Fibroblast of mammary gland (primary cell): ENCODE data around the gene SHROOM2.
"Not testable (repeated sequence)": the region's sequence is repeated elsewhere in the genome, so short reads cannot be mapped to it uniquely, and the experiment has no call there.

Source experiments
- DNase-seq: peaks from one replicate; pipeline ENCODE4 v3.0.0-alpha.2; 2010; ENCODE audit warnings: low read depth
- H3K4me3 ChIP-seq: 2 replicates; pipeline ENCODE4 v1.5.1; 2011; ENCODE audit warnings: low read depth, mild to moderate bottlenecking, low read length, moderate library complexity; ENCODE audit not compliant: control insufficient read depth
- CTCF ChIP-seq: conservative IDR thresholded peaks from 2 replicates; pipeline ENCODE4 v1.5.1; 2011; ENCODE audit warnings: low read depth, low read length, inconsistent platforms; ENCODE audit not compliant: control insufficient read depth, insufficient read depth

SHROOM2 gene

DNA sequence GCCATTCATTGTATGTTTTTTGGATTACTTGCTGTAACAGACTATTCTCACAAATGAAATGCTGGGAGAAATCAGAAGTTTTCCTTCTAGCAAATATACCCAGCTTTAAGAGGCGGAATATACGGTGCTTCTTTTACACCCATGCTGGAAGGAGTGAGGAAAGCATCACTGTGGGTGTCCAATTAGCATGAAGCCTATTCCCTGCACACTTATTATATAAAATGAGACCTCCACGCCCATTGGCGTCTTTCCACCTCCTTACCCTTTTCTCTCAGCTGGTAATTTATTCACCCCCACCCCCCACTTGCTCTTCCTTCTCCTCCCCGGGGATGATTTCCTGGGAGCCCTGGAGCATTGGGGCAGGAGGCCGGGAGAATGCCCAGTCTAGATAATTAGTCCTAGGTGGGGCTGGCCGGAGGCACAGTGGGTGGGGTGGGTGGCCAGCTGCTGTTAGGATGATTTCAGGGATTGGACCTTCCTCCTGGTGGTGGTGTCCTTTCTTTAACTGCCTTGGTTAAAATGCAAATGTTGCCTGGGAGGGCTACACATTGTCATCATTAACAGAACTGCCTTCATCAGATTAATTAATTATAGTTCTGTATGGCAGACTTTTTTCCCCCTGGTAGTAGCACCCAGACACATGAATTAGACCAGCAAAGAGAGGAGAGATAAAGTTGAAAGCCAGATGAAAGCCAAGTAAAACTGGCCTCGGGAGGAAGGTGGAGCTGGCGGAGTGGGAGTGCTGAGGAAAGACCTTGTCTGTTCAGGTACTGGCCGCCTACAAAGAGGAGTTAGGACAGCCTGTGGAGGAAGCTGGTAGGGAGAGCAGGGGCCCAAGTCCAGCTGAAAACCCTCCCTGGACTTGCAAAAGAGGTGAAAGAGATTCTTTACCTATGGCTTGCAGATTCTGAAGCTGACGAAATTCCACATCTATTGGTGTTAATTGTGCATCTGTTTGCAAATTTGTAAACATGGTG is 11.4 kb downstream of the SHROOM2 start:
- no peak for DNase-seq
- H3K4me3 ChIP-seq = no peak overlapping the region
- TF ChIP-seq CTCF = no peak

DNA sequence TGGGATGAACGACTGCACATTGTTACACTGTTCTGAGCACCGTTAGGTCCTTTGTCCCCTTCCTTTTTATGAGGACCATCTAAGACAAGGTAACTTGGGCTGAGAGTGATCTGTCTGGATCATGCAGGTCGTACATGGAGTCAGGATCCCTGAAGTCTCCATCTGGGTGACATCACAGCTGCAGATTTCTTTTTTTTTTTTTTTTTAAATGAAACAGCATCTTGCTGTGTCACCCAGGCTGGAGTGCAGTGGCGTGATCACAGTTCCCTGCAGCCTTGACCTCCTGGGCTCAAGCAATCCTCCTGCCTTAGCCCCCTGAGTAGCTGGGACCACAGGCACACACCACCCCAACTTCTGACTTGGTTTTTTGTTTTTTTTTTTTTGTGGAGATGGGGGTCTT is 16.5 kb downstream of the SHROOM2 start:
- H3K4me3 ChIP-seq = no peak overlapping the region
- DNase-seq = no peak
- no peak for TF ChIP-seq CTCF

DNA sequence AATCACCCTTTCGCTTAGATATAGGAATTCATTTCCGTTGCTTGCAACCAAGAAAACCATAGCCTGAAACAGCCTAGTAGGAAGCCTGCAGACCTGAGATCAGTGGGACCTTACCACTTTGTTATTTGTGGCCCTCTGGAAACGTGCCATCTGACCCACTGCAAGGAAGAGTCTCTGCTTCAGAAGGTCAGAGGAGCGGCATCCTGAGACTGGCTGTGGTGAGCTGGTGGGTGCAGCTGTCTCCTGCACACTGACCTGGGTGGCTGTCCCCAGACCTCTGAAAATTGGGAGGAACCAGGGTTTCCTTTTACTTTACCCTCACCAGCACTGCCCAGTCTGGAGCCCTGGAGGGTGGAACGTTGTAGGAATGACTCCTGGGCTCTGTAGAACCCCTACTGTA is 18.2 kb downstream of the SHROOM2 start:
- DNase-seq = no peak
- no peak overlapping the region for H3K4me3 ChIP-seq
- no peak for TF ChIP-seq CTCF

- H3K4me3 ChIP-seq = no peak overlapping the region
- DNase-seq = no peak
- no peak for TF ChIP-seq CTCF
Observed at GRCh38 chrX:9805956-9806355, 19.7 kb downstream of the SHROOM2 start.

GRCh38 chrX:9807355-9808182 is 21.3 kb downstream of the SHROOM2 start:
- no peak for DNase-seq
- H3K4me3 ChIP-seq = no peak overlapping the region
- TF ChIP-seq CTCF = no peak

DNA sequence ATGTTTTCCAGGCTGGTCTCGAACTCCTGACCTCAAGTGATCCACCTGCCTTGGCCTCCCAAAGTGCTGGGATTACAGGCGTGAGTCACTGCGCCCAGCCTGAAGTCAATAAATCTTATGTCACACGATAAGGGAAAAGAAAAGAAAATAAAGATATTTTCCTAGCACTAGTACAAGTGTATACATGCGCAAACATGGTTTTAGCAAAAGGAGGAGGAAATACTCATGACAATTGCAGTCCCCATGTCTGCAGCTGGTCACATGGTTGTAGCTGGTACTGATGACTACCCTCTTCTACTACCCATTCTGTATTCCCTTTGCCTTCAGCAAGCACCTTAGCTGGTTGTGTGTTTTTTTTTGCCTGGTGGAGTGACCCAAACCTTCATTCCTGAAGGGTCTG is 23.6 kb downstream of the SHROOM2 start:
- not testable (repeated sequence) for DNase-seq, H3K4me3 ChIP-seq

GRCh38 chrX:9811086-9811485 is 24.9 kb downstream of the SHROOM2 start:
- not testable (repeated sequence) for DNase-seq

More at GRCh38 chrX:9811086-9811485, 24.9 kb downstream of the SHROOM2 start:
- H3K4me3 ChIP-seq = not testable (repeated sequence)
